HepG2 (cell line): ENCODE data around the gene PTPN22. TPM values are rescaled to one million over a fixed set of nuclear protein-coding genes. Genes with fewer than 3 reads are reported as not detected.
A peak's percentile ranks its signal among the peaks of the same experiment; 100 is the strongest.

Experiments used
- CBX1 ChIP-seq: IDR thresholded peaks from one replicate; pipeline ENCODE4 v1.6.1; 2016; ENCODE audit warnings: antibody characterized with exemption, low read depth
- FOSL2 ChIP-seq: sonication (generic); formaldehyde crosslinking; IDR thresholded peaks from 2 replicates; pipeline ENCODE4 v1.4.0; 2020; ENCODE audit warnings: missing genetic modification reagents
- HNRNPLL ChIP-seq: fragments of 200-400 bp; formaldehyde crosslinking; IDR thresholded peaks from 2 replicates; pipeline ENCODE4 v1.6.1; 2017; ENCODE audit warnings: mild to moderate bottlenecking, low read depth, low read length; ENCODE audit not compliant: poor library complexity, severe bottlenecking
- IKZF1 ChIP-seq: fragments of 450-650 bp; IDR thresholded peaks from 2 replicates; pipeline ENCODE4 v1.7.1; 2016
- MAFF ChIP-seq: IDR thresholded peaks from 2 replicates; pipeline ENCODE4 v1.6.1; 2011; ENCODE audit warnings: low read depth, low read length, improper control_type of control experiment
- PRPF4 ChIP-seq: fragments of 200-400 bp; formaldehyde crosslinking; IDR thresholded peaks from 2 replicates; pipeline ENCODE4 v1.6.1; 2016; ENCODE audit warnings: low read length, low read depth; ENCODE audit not compliant: poor library complexity, severe bottlenecking
- RELA ChIP-seq: sonication (generic); formaldehyde crosslinking; IDR thresholded peaks from 2 replicates; pipeline ENCODE4 v1.4.0; 2020; ENCODE audit warnings: missing genetic modification reagents
- SALL1 ChIP-seq: sonication (generic); formaldehyde crosslinking; IDR thresholded peaks from 2 replicates; pipeline ENCODE4 v1.8.0; 2022; ENCODE audit warnings: mild to moderate bottlenecking, missing genetic modification reagents
- THAP11 ChIP-seq: IDR thresholded peaks from 2 replicates; pipeline ENCODE4 v1.6.1; 2016; ENCODE audit warnings: missing biosample characterization, missing genetic modification reagents
- ZNF121 ChIP-seq: sonication (generic); formaldehyde crosslinking; IDR thresholded peaks from 2 replicates; pipeline ENCODE4 v1.5.0; 2020; ENCODE audit warnings: mild to moderate bottlenecking, missing genetic modification reagents
- ZNF224 ChIP-seq: sonication (generic); formaldehyde crosslinking; IDR thresholded peaks from 2 replicates; pipeline ENCODE4 v1.5.0; 2020; ENCODE audit warnings: mild to moderate bottlenecking, missing genetic modification reagents
- ZNF549 ChIP-seq: sonication (generic); formaldehyde crosslinking; IDR thresholded peaks from 2 replicates; pipeline ENCODE4 v1.5.0; 2020; ENCODE audit warnings: missing genetic modification reagents
- ZNF572 ChIP-seq: sonication (generic); formaldehyde crosslinking; IDR thresholded peaks from 2 replicates; pipeline ENCODE4 v1.5.1; 2020; ENCODE audit warnings: mild to moderate bottlenecking, missing genetic modification reagents
- ZNF629 ChIP-seq: sonication (generic); formaldehyde crosslinking; conservative IDR thresholded peaks from 2 replicates; pipeline ENCODE4 v1.5.0; 2020; ENCODE audit warnings: missing genetic modification reagents
- ZNF773 ChIP-seq: sonication (generic); formaldehyde crosslinking; IDR thresholded peaks from 2 replicates; pipeline ENCODE4 v1.4.0; 2020; ENCODE audit warnings: missing genetic modification reagents, borderline replicate concordance
- polyA plus RNA-seq, 8 experiments: library from polyadenylated mRNA; depleted of rRNA in 3 of 8; stranded (reverse) in 7 of 8; unstranded in 1 of 8; fragments of >200 nt; fragmentation: Illumina TruSeq in 4 of 8; extraction: Trizol in 4 of 8; gene quantifications; 2 replicates each; pipeline versions ENCODE4 v1.2.1 to v1.2.3, GENCODE V29; 2011 to 2016; ENCODE audit warnings: low read depth in 4 of 8, missing spikeins in 1 of 8, mixed read lengths in 1 of 8; ENCODE audit not compliant: insufficient read depth in 1 of 8
- total RNA-seq, 5 experiments: library from RNA; depleted of rRNA; stranded (reverse); fragments of >200 nt; fragmentation: Illumina TruSeq; extraction: Trizol; gene quantifications; 2 replicates each; pipeline ENCODE4 v1.2.3, GENCODE V29; 2016; ENCODE audit warnings: low read depth in 1 of 5
- TF ChIP-seq, protein P1 (sequence below): sonication (generic); formaldehyde crosslinking; IDR thresholded peaks from 2 replicates; pipeline ENCODE4 v1.5.0; 2020; ENCODE audit warnings: mild to moderate bottlenecking, missing genetic modification reagents
- TF ChIP-seq, protein P2 (sequence below): sonication (generic); formaldehyde crosslinking; IDR thresholded peaks from 2 replicates; pipeline ENCODE4 v1.4.0; 2020; ENCODE audit warnings: low read depth, missing genetic modification reagents
- TF ChIP-seq, protein P3 (sequence below): sonication (generic); formaldehyde crosslinking; IDR thresholded peaks from 2 replicates; pipeline ENCODE4 v1.4.0; 2020; ENCODE audit warnings: mild to moderate bottlenecking, missing genetic modification reagents
- TF ChIP-seq, protein P4 (sequence below): sonication (generic); formaldehyde crosslinking; IDR thresholded peaks from 2 replicates; pipeline ENCODE4 v1.5.1; 2020; ENCODE audit warnings: missing genetic modification reagents, mild to moderate bottlenecking, borderline replicate concordance
- TF ChIP-seq, protein P5 (sequence below): IDR thresholded peaks from 2 replicates; pipeline ENCODE4 v1.6.1; 2012; ENCODE audit warnings: inconsistent platforms
- TF ChIP-seq, protein P6 (sequence below): IDR thresholded peaks from 2 replicates; pipeline ENCODE4 v1.6.1; 2016; ENCODE audit warnings: low read depth

Gene PTPN22
- total and polyA plus RNA-seq, 2 of the 13 experiments (the other 11 are each of a cell fraction or from before 2014, with no cell fraction given), result not detected

DNA sequence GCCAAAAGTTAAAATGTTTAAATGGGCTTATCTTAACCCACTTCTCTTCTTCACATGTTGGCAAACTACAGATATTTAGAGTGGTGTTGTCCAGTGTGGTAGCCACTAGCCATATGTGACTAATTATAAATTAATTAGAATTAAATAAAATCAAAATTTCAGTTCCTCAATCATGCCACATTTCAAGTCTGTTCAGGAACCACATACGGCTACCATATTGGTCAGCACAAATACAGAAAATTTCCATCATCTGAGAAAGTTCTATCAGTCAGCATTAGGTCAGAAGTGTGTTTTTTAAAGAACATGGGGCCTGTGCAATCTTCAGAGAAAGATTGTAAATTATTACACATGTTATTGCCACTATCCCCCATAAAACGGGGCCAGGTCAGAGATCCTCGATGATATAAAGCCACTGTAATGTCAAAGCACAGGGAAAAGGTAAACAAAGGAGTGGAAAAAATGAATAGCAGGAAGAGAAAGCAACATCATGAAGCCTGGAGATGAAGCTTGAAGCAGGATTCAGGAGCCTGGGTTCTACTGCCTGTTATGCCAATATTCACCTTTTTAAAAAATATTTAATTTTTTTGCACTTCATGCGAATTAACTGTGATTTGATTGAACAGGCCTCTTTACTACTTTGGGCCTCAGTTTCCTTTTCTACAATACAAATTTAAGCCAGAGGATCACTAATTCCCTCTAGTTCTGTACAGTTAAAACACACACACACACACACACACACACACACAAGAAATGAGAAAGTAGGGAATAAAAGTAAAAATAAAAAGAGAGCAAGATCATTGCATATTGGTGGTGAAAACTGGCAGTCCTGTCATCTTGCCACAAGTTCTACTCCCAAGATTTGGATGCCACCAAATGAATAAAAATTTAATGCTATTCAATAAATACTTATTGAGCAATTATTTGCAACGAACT is 61.6 kb downstream of the PTPN22 start (continued):
- TF ChIP-seq, protein P1, sequence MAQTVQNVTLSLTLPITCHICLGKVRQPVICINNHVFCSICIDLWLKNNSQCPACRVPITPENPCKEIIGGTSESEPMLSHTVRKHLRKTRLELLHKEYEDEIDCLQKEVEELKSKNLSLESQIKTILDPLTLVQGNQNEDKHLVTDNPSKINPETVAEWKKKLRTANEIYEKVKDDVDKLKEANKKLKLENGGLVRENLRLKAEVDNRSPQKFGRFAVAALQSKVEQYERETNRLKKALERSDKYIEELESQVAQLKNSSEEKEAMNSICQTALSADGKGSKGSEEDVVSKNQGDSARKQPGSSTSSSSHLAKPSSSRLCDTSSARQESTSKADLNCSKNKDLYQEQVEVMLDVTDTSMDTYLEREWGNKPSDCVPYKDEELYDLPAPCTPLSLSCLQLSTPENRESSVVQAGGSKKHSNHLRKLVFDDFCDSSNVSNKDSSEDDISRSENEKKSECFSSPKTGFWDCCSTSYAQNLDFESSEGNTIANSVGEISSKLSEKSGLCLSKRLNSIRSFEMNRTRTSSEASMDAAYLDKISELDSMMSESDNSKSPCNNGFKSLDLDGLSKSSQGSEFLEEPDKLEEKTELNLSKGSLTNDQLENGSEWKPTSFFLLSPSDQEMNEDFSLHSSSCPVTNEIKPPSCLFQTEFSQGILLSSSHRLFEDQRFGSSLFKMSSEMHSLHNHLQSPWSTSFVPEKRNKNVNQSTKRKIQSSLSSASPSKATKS, result no peak
- TF ChIP-seq HNRNPLL (no peak), IKZF1 (no peak), PRPF4 (no peak), ZNF773 (CRISPR knock-in tag) (no peak), MAFF (no peak), ZNF572 (no peak), SALL1 (no peak), FOSL2 (CRISPR knock-in tag) (0 out of 2 replicates have a peak, but pooled peaks have one; percentile 7), ZNF121 (CRISPR knock-in tag) (peak; percentile 91), ZNF629 (CRISPR knock-in tag) (no peak), ZNF224 (CRISPR knock-in tag) (no peak), THAP11 (no peak), ZNF549 (CRISPR knock-in tag) (no peak), CBX1 (no peak), RELA (CRISPR knock-in tag) (no peak)
- TF ChIP-seq, protein P2, sequence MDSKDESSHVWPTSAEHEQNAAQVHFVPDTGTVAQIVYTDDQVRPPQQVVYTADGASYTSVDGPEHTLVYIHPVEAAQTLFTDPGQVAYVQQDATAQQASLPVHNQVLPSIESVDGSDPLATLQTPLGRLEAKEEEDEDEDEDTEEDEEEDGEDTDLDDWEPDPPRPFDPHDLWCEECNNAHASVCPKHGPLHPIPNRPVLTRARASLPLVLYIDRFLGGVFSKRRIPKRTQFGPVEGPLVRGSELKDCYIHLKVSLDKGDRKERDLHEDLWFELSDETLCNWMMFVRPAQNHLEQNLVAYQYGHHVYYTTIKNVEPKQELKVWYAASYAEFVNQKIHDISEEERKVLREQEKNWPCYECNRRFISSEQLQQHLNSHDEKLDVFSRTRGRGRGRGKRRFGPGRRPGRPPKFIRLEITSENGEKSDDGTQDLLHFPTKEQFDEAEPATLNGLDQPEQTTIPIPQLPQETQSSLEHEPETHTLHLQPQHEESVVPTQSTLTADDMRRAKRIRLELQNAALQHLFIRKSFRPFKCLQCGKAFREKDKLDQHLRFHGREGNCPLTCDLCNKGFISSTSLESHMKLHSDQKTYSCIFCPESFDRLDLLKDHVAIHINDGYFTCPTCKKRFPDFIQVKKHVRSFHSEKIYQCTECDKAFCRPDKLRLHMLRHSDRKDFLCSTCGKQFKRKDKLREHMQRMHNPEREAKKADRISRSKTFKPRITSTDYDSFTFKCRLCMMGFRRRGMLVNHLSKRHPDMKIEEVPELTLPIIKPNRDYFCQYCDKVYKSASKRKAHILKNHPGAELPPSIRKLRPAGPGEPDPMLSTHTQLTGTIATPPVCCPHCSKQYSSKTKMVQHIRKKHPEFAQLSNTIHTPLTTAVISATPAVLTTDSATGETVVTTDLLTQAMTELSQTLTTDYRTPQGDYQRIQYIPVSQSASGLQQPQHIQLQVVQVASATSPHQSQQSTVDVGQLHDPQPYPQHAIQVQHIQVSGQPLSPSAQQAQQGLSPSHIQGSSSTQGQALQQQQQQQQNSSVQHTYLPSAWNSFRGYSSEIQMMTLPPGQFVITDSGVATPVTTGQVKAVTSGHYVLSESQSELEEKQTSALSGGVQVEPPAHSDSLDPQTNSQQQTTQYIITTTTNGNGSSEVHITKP (CRISPR knock-in tag), result no peak
- TF ChIP-seq, protein P3, sequence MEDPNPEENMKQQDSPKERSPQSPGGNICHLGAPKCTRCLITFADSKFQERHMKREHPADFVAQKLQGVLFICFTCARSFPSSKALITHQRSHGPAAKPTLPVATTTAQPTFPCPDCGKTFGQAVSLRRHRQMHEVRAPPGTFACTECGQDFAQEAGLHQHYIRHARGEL, result no peak
- TF ChIP-seq, protein P4, sequence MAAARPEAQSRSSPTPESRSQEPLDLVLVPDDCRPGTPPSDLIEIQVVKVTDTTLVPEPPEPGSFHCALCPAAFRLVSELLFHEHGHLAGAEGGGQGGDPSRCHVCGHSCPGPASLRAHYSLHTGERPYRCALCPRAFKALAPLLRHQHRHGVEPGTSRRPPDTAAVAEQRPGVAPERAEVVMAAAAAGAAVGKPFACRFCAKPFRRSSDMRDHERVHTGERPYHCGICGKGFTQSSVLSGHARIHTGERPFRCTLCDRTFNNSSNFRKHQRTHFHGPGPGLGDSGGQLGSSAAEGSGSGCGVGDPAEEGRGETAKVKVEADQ, result no peak
- TF ChIP-seq, protein P5, sequence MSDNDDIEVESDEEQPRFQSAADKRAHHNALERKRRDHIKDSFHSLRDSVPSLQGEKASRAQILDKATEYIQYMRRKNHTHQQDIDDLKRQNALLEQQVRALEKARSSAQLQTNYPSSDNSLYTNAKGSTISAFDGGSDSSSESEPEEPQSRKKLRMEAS, result no peak
- TF ChIP-seq, protein P6, sequence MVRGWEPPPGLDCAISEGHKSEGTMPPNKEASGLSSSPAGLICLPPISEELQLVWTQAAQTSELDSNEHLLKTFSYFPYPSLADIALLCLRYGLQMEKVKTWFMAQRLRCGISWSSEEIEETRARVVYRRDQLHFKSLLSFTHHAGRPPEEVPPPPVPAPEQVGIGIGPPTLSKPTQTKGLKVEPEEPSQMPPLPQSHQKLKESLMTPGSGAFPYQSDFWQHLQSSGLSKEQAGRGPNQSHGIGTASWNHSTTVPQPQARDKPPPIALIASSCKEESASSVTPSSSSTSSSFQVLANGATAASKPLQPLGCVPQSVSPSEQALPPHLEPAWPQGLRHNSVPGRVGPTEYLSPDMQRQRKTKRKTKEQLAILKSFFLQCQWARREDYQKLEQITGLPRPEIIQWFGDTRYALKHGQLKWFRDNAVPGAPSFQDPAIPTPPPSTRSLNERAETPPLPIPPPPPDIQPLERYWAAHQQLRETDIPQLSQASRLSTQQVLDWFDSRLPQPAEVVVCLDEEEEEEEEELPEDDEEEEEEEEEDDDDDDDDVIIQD (CRISPR knock-in tag), result peak; percentile 26; the same call in 1 of the 2 replicates
